ENCODE results near the gene EXPH5. TPM values are rescaled to one million over a fixed set of nuclear protein-coding genes. Genes with fewer than 3 reads are reported as not detected.
"Not testable (repeated sequence)": the region's sequence is repeated elsewhere in the genome, so short reads cannot be mapped to it uniquely, and the experiment has no call there.

EXPH5 gene
- total and polyA plus RNA-seq, 2 of the 8 experiments (the other 6 are each of a cell fraction or from before 2014, with no cell fraction given), result 1.1 to 11.5 TPM

DNA sequence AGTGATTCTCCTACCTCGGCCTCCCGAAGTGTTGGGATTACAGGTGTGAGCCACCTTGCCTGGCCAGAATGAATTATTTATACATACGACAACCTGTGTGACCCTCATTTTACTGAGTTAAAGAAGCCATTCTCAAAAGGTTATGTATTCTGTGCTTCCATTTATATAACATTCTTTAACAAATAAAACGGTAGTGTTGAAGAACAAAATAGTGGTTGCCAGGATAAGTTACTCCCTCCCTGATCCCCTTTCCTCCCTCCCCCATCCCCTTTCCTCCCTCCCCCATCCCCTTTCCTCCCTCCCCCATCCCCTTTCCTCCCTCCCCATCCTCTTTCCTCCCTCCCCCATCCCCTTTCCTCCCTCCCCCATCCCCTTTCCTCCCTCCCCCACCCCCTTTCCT lies 7.4 kb downstream of the EXPH5 start:
- H2AFZ ChIP-seq (ENCODE audit: low read length); H4K20me1 ChIP-seq (replicated peaks in 1 of 2; ENCODE audit: control insufficient read depth in 1 of 2, insufficient read depth in 2 of 2, low read length in 2 of 2); H3K23ac ChIP-seq (ENCODE audit: insufficient read length); H2AK5ac ChIP-seq (ENCODE audit: low read depth, low read length); H3K18ac ChIP-seq (ENCODE audit: extremely low read depth, low read length); CTCF ChIA-PET (ENCODE audit: partially characterized antibody); H3K9me3 ChIP-seq (ENCODE audit: insufficient read depth in 2 of 2, low read depth in 1 of 2, low read length in 1 of 2); DNase-seq (ENCODE audit: low read depth in 1 of 2, low spot score in 2 of 2); H3K23me2 ChIP-seq (ENCODE audit: low read depth, low read length); H2BK120ac ChIP-seq (replicated peaks; ENCODE audit: low read depth, low read length); H4K5ac ChIP-seq (ENCODE audit: insufficient read length, low read depth, low read length); H4K91ac ChIP-seq (replicated peaks; ENCODE audit: insufficient read length, low read length); FAIRE-seq; H3K79me1 ChIP-seq (ENCODE audit: low read depth, low read length); H3K27ac ChIP-seq (ENCODE audit: low read depth, low read length); H3K79me2 ChIP-seq (ENCODE audit: control insufficient read depth in 1 of 2, insufficient read depth in 2 of 2, low read length in 2 of 2); H4K8ac ChIP-seq (ENCODE audit: extremely low read depth, insufficient read depth, low read length); H3K36me3 ChIP-seq (ENCODE audit: control insufficient read depth in 2 of 4, insufficient read depth in 4 of 4, low read length in 3 of 4); H3K14ac ChIP-seq (ENCODE audit: insufficient read length); H2BK12ac ChIP-seq (ENCODE audit: low read depth, low read length); H2BK20ac ChIP-seq (ENCODE audit: low read length); POLR2A ChIA-PET (ENCODE audit: partially characterized antibody); H3K56ac ChIP-seq (replicated peaks; ENCODE audit: insufficient read length, low read depth, low read length); H3K4ac ChIP-seq (replicated peaks; ENCODE audit: insufficient read length, low read depth, low read length); H3K27me3 ChIP-seq (replicated peaks in 1 of 4; ENCODE audit: control insufficient read depth in 3 of 4, extremely low read depth in 1 of 4, insufficient read depth in 3 of 4, low read length in 3 of 4); H2BK5ac ChIP-seq (ENCODE audit: low read depth, low read length); H3K9ac ChIP-seq (replicated peaks in 1 of 4; ENCODE audit: extremely low read depth in 1 of 4, low read depth in 3 of 4, low read length in 3 of 4); H3K4me1 ChIP-seq (replicated peaks in 1 of 4; ENCODE audit: control insufficient read depth in 3 of 4, insufficient read depth in 4 of 4, low read length in 3 of 4); H3K4me3 ChIP-seq (ENCODE audit: extremely low read depth in 1 of 4, insufficient read depth in 2 of 4, low read depth in 3 of 4, low read length in 4 of 4); H2BK15ac ChIP-seq (ENCODE audit: low read length); H3K4me2 ChIP-seq (ENCODE audit: insufficient read depth in 1 of 2, low read depth in 2 of 2, low read length in 2 of 2): not testable (repeated sequence)
- 97% methylated on average over 4 of the region's 4 CpGs; no CpG with 5 or more reads in 1 of the 2 experiments for WGBS, 2 experiments (ENCODE audit: extremely low coverage in 1 of 2, insufficient coverage in 1 of 2, insufficient read length in 1 of 2, insufficient replicate concordance in 2 of 2, low coverage in 1 of 2, low lambda C conversion rate in 2 of 2, missing lambda C conversion rate in 1 of 2)
